Measurements from ENCODE around the gene LYRM4.

LYRM4 gene

GRCh38 chr6:5098501-5099270 lies 162.1 kb downstream of the LYRM4 start:
- DNase-seq (ENCODE audit: low spot score): no peak

- DNase-seq (ENCODE audit: low spot score): no peak
Measured at GRCh38 chr6:5096482-5096881, 164.3 kb downstream of the LYRM4 start.

GRCh38 chr6:5095236-5095635 lies 165.5 kb downstream of the LYRM4 start:
- no peak for DNase-seq (ENCODE audit: low spot score)

GRCh38 chr6:5094327-5094726 lies 166.4 kb downstream of the LYRM4 start:
- DNase-seq (ENCODE audit: low spot score): no peak

- no peak for DNase-seq (ENCODE audit: low spot score)
Measured at GRCh38 chr6:5093231-5094015, 167.3 kb downstream of the LYRM4 start.

GRCh38 chr6:5091210-5092069 lies 169.3 kb downstream of the LYRM4 start:
- DNase-seq (ENCODE audit: low spot score): no peak

- no peak for DNase-seq (ENCODE audit: low spot score)
Measured at GRCh38 chr6:5090603-5091002, 170.1 kb downstream of the LYRM4 start.

GRCh38 chr6:5089481-5090438 lies 171.0 kb downstream of the LYRM4 start:
- DNase-seq (ENCODE audit: low spot score): no peak

- DNase-seq (ENCODE audit: low spot score): no peak
Measured at GRCh38 chr6:5088780-5089179, 172.0 kb downstream of the LYRM4 start.

- DNase-seq (ENCODE audit: low spot score): peak; percentile 79
Measured at GRCh38 chr6:5087389-5087788, 173.4 kb downstream of the LYRM4 start.

- no peak for DNase-seq (ENCODE audit: low spot score)
Measured at GRCh38 chr6:5086294-5086890, 174.4 kb downstream of the LYRM4 start.

- DNase-seq (ENCODE audit: low spot score): no peak
Measured at GRCh38 chr6:5085648-5086293, 175.0 kb downstream of the LYRM4 start.

- DNase-seq (ENCODE audit: low spot score): no peak
Measured at GRCh38 chr6:5084781-5085647, 175.7 kb downstream of the LYRM4 start, which contains the start of gene PPP1R3G. TSS of gene PPP1R3G (plus strand) at chr6:5085341. CDS start at chr6:5085486, 145 bp downstream.

GRCh38 chr6:5084360-5084780 lies 176.4 kb downstream of the LYRM4 start:
- DNase-seq (ENCODE audit: low spot score): no peak

GRCh38 chr6:5083813-5084359 lies 176.9 kb downstream of the LYRM4 start:
- no peak for DNase-seq (ENCODE audit: low spot score)

- DNase-seq (ENCODE audit: low spot score): no peak
Measured at GRCh38 chr6:5083307-5083583, 177.5 kb downstream of the LYRM4 start.

GRCh38 chr6:5082487-5083306 lies 178.1 kb downstream of the LYRM4 start:
- DNase-seq (ENCODE audit: low spot score): no peak

- DNase-seq (ENCODE audit: low spot score): no peak
Measured at GRCh38 chr6:5081955-5082354, 178.8 kb downstream of the LYRM4 start.

All from pons (tissue), 1 donor.